AG04450 (cell line): Measurements from ENCODE around the gene GNAL. TPM values are rescaled to one million over a fixed set of nuclear protein-coding genes. Genes with fewer than 3 reads are reported as not detected.

Experiments used
- CTCF ChIA-PET: fragments of 300-600, 350-600 bp; formaldehyde crosslinking; extraction: SDS; loops from one replicate; lab custom pipeline; 2022; ENCODE audit warnings: antibody characterized with exemption, inconsistent platforms; lab: Charles Lee
- POLR2A ChIA-PET: fragments of 350-600 bp; formaldehyde crosslinking; extraction: SDS; loops from one replicate; lab custom pipeline; 2021; ENCODE audit warnings: antibody characterized with exemption, inconsistent platforms; lab: Yijun Ruan, JAX
- DNase-seq: peaks from one replicate; pipeline ENCODE4 v3.0.0-alpha.2; 2011; ENCODE audit warnings: low read depth, low spot score
- H3K27ac ChIP-seq: one replicate; pipeline ENCODE4 v1.5.1; 2012; ENCODE audit warnings: low read depth, low read length, control low read depth
- H3K27me3 ChIP-seq: one replicate; pipeline ENCODE4 v1.6.0; 2012; ENCODE audit warnings: low read length; ENCODE audit not compliant: control insufficient read depth, insufficient read depth
- H3K4me3 ChIP-seq: 2 replicates; pipeline ENCODE4 v1.5.1; 2011; ENCODE audit warnings: mild to moderate bottlenecking, low read depth, low read length, control low read depth
- H3K9me3 ChIP-seq: 2 replicates; pipeline ENCODE4 v1.5.1; 2012; ENCODE audit warnings: low read length; ENCODE audit not compliant: control insufficient read depth, insufficient read depth
- CTCF ChIP-seq: IDR thresholded peaks from 2 replicates; pipeline ENCODE4 v1.5.1; 2011; ENCODE audit warnings: low read depth, low read length, control low read depth, inconsistent platforms
- polyA plus RNA-seq: library from polyadenylated mRNA; depleted of rRNA; stranded (reverse); fragments of >200 nt; gene quantifications from 2 replicates; pipeline ENCODE4 v1.2.3, GENCODE V29; 2011

Gene GNAL
- polyA plus RNA-seq, 1 experiment = 0.51 TPM

DNA sequence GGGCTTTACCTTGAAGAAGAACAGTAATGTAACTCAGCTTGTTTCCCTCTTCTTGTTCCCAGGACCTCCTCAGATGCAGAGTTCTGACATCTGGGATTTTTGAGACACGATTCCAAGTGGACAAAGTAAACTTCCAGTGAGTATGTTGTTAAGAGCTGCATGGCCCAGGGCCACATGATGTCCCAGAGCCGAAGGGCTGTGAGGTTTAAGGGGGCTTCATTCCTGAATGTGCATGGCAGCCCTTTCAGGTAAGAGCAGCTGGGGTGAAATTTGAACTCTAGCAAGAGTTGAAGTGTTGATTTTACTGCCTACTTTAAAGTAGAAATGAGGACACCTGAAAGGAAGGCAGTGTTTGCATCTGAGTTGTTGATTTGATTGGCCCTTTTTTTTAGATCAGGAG, 175.4 kb downstream of the GNAL start:
- Histone ChIP-seq H3K27ac (no peak overlapping the region), H3K4me3 (no peak overlapping the region), H3K9me3 (no peaks in the 10 kb centered on the region; the same call in 1 of the 2 replicates), H3K27me3 (no peaks in the 10 kb centered on the region)
- POLR2A ChIA-PET = interaction anchor here (0.7 kb wide), 1 partner anchor 45 kb away, joined by 9 read pairs; no protein-coding TSS in a partner anchor
- no peak for TF ChIP-seq CTCF
- CTCF ChIA-PET = no interaction called here
- DNase-seq = no peak

DNA sequence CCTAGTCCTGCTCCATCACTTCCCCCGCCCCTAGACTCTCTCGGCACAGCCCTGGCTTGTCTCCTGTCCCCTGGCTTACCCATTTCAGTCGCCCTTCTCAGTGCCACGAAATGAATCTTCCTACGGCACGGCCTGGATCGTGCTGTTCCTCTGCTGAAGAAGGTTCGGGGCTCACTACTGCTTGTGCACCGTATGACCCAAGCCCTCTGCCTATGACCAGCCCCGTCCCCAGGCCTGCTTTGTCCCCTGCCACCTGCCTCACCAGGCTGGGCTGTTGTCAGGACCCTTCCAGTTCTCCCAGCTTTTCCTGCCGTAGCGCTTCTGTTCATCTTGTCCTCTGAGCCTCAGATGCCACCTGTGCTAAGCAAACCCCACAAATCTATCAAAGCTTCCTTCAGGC, 176.0 kb downstream of the GNAL start:
- no peak for TF ChIP-seq CTCF
- Histone ChIP-seq H3K9me3 (no peaks in the 10 kb centered on the region; the same call in 1 of the 2 replicates), H3K4me3 (no peak overlapping the region), H3K27me3 (no peaks in the 10 kb centered on the region), H3K27ac (no peak overlapping the region)
- CTCF ChIA-PET = no interaction called here
- DNase-seq = no peak
- POLR2A ChIA-PET = no interaction called here

DNA sequence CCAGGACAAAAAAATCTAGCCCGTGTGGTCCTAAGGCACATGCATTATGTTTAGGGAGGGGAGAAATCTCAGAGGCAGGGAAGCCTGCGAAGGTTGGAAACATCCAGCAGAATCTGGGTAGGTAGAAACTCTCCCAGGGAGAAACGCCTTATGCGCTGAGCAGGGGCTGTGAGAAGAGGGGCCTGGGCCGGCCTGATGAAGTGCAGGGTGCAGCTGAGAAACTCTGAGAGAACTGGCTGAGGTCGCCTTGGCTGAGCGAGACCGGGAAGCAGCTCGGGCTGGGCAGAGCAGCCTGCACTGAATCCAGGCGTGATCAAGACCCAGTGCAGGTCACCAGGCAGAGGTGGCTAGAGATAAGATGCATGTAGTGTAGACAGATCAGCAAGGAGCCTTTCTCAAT, 177.3 kb downstream of the GNAL start:
- H3K4me3 ChIP-seq = no peak overlapping the region
- H3K27me3 ChIP-seq = no peaks in the 10 kb centered on the region
- TF ChIP-seq CTCF = no peak
- no peak for DNase-seq
- no peaks in the 10 kb centered on the region; the same call in 1 of the 2 replicates for H3K9me3 ChIP-seq
- ChIA-PET POLR2A (no interaction called here), CTCF (no interaction called here)
- H3K27ac ChIP-seq = no peak overlapping the region

- Histone ChIP-seq H3K27me3 (no peaks in the 10 kb centered on the region), H3K27ac (no peak overlapping the region), H3K4me3 (no peak overlapping the region), H3K9me3 (no peaks in the 10 kb centered on the region)
- CTCF ChIA-PET = no interaction called here
- POLR2A ChIA-PET = no interaction called here
- DNase-seq = no peak
- TF ChIP-seq CTCF = no peak
Measured at GRCh38 chr18:11866764-11867163, 177.7 kb downstream of the GNAL start.

- ChIA-PET CTCF (no interaction called here), POLR2A (no interaction called here)
- TF ChIP-seq CTCF = no peak
- no peak for DNase-seq
- no peaks in the 10 kb centered on the region for H3K9me3 ChIP-seq
- H3K27ac ChIP-seq = no peak overlapping the region
- H3K27me3 ChIP-seq = no peaks in the 10 kb centered on the region
- no peak overlapping the region for H3K4me3 ChIP-seq
Measured at GRCh38 chr18:11868230-11868629, 179.2 kb downstream of the GNAL start.
